Measurements from ENCODE around the gene STK38L. TPM values are rescaled to one million over a fixed set of nuclear protein-coding genes. Genes with fewer than 3 reads are reported as not detected.

Gene STK38L
- polyA plus RNA-seq, 2 of the 4 experiments (the other 2 are of a cell fraction) = 17.3 to 32.2 TPM

- DNase-seq (ENCODE audit: low read depth in 1 of 2, low spot score in 1 of 2) (no peak), ATAC-seq (no peak; a peak in 1 of 6 replicates), FAIRE-seq (no peak)
- Histone ChIP-seq H3K4me2 (no peak overlapping the region), H3K9me3 (no peaks in the 10 kb centered on the region), H3K4me3 (no peak overlapping the region), H3K4me1 (no peaks in the 10 kb centered on the region), H3K27ac (no peak overlapping the region)
- POLR2A ChIA-PET = no interaction called here
- WGBS (ENCODE audit: missing lambda C conversion rate) = 63% methylated on average over 4 of the region's 4 CpGs
- no peak for TF ChIP-seq FOSB (CRISPR knock-in tag; IDR thresholded peaks at IDR 0.05)
- no peak for TF ChIP-seq NFE2L2 (conservative IDR thresholded peaks at IDR 0.05; ENCODE audit: low read length)
- TF ChIP-seq USF2 (IDR thresholded peaks at IDR 0.05) = no peak
- TF ChIP-seq BCL3 (IDR thresholded peaks at IDR 0.05) = no peak
- no peak for TF ChIP-seq ESRRA (IDR thresholded peaks at IDR 0.05; ENCODE audit: borderline replicate concordance, low read length)
- no peak for TF ChIP-seq MYC (IDR thresholded peaks at IDR 0.05; ENCODE audit: borderline replicate concordance, low read length)
- no peak for TF ChIP-seq BHLHE40 (IDR thresholded peaks at IDR 0.05; ENCODE audit: low read depth, low read length)
- TF ChIP-seq TFCP2L1 (CRISPR knock-in tag; IDR thresholded peaks at IDR 0.05) = no peak
- TF ChIP-seq RNF2 (IDR thresholded peaks at IDR 0.05; ENCODE audit: borderline replicate concordance, low read depth) = no peak
- no peak for TF ChIP-seq CHD2 (IDR thresholded peaks at IDR 0.05; ENCODE audit: low read length, partially characterized antibody)
- CTCF ChIA-PET = interaction anchor here (0.6 to 0.8 kb wide), 2 partner anchors 24 to 1243 kb away, joined by 3 read pairs; partner anchors contain the start of gene STK38L
Measured at GRCh38 chr12:27220055-27220987, 23.8 kb upstream of the STK38L start.

- ATAC-seq (no peak), FAIRE-seq (no peak), DNase-seq (ENCODE audit: low read depth in 1 of 2, low spot score in 1 of 2) (no peak)
- Histone ChIP-seq H3K4me1 (no peaks in the 10 kb centered on the region), H3K4me2 (no peak overlapping the region), H3K4me3 (no peak overlapping the region), H3K27ac (no peak overlapping the region), H3K9me3 (no peaks in the 10 kb centered on the region)
- TF ChIP-seq FOSB (CRISPR knock-in tag; IDR thresholded peaks at IDR 0.05) (no peak), KDM1A (IDR thresholded peaks at IDR 0.05; ENCODE audit: low read depth) (no peak), E2F6 (IDR thresholded peaks at IDR 0.05; ENCODE audit: borderline replicate concordance, low read depth) (no peak), ZC3H11A (IDR thresholded peaks at IDR 0.05) (no peak), CBX2 (IDR thresholded peaks at IDR 0.05; ENCODE audit: borderline replicate concordance, low read depth) (no peak), EHMT2 (IDR thresholded peaks at IDR 0.05; ENCODE audit: low read depth) (no peak), HES2 (IDR thresholded peaks at IDR 0.05) (no peak), HEYL (CRISPR knock-in tag; IDR thresholded peaks at IDR 0.05) (no peak), NPAS2 (CRISPR knock-in tag; IDR thresholded peaks at IDR 0.05; ENCODE audit: borderline replicate concordance) (no peak), POLR2A (IDR thresholded peaks at IDR 0.05; ENCODE audit: low read length) (no peak), HMGXB4 (CRISPR knock-in tag; IDR thresholded peaks at IDR 0.05; ENCODE audit: borderline replicate concordance) (no peak), RARB (CRISPR knock-in tag; IDR thresholded peaks at IDR 0.05) (no peak), SMC3 (IDR thresholded peaks at IDR 0.05) (no peak), JUN (IDR thresholded peaks at IDR 0.05) (no peak), TP53 (CRISPR knock-in tag; IDR thresholded peaks at IDR 0.05) (no peak), BHLHE40 (IDR thresholded peaks at IDR 0.05; ENCODE audit: low read depth, low read length) (no peak), CHD2 (IDR thresholded peaks at IDR 0.05; ENCODE audit: low read length, partially characterized antibody) (no peak), BCL3 (IDR thresholded peaks at IDR 0.05) (no peak)
- ChIA-PET CTCF (interaction anchor here (0.8 kb wide), 1 partner anchor 23 kb away, joined by 3 read pairs; the partner anchor contains the start of gene STK38L), POLR2A (no interaction called here)
- WGBS (ENCODE audit: missing lambda C conversion rate) = 79% methylated on average over 4 of the region's 4 CpGs
Measured at GRCh38 chr12:27220988-27221345, 23.1 kb upstream of the STK38L start.

Data from A549 (cell line).